Omental fat pad (tissue), 4 donors: ENCODE measurements around the gene KDM6A. TPM values are rescaled to one million over a fixed set of nuclear protein-coding genes. Genes with fewer than 3 reads are reported as not detected.
"Not testable (repeated sequence)": the region's sequence is repeated elsewhere in the genome, so short reads cannot be mapped to it uniquely, and the experiment has no call there.

Experiments
- ATAC-seq: fragments of 150-250 bp; one replicate; pipeline ENCODE4 v1.9.1; 2016; ENCODE audit warnings: mild to moderate bottlenecking, moderate library complexity; ENCODE audit not compliant: low FRiP score
- DNase-seq: peaks from one replicate; pipeline ENCODE4 v3.0.0-alpha.2; 2019; ENCODE audit warnings: low spot score
- CTCF ChIP-seq, 3 donors: fragments of 450-650 bp; IDR thresholded peaks; one replicate each; pipeline ENCODE4 v1.5.1; 2016 to 2017; ENCODE audit warnings: antibody characterized with exemption in 3 of 3, mild to moderate bottlenecking in 3 of 3, moderate library complexity in 2 of 3
- total RNA-seq, 4 donors: library from RNA; depleted of rRNA; stranded (reverse); fragments of >200 nt; gene quantifications; one replicate each; pipeline ENCODE4 v1.1.0, GENCODE V29; 2016

The KDM6A gene
- total RNA-seq, 4 donors from 2014 or later = 24.4 to 41.3 (median 29.9) TPM

GRCh38 chrX:45031830-45032378 lies 158.9 kb downstream of the KDM6A start:
- no peak for TF ChIP-seq CTCF (IDR thresholded peaks at IDR 0.05)
- no peak for ATAC-seq
- DNase-seq = no peak

GRCh38 chrX:45035071-45035470 lies 162.1 kb downstream of the KDM6A start:
- no peak for TF ChIP-seq CTCF (IDR thresholded peaks at IDR 0.05)

GRCh38 chrX:45036161-45036560 lies 163.2 kb downstream of the KDM6A start:
- no peak for ATAC-seq
- no peak for DNase-seq
- no peak for TF ChIP-seq CTCF (IDR thresholded peaks at IDR 0.05)

More at GRCh38 chrX:45035071-45035470, 162.1 kb downstream of the KDM6A start:
- DNase-seq = no peak
- no peak for ATAC-seq

GRCh38 chrX:45040137-45040536 lies 167.1 kb downstream of the KDM6A start:
- ATAC-seq, DNase-seq: not testable (repeated sequence)

GRCh38 chrX:45046417-45046816 lies 173.4 kb downstream of the KDM6A start:
- ATAC-seq = no peak
- TF ChIP-seq CTCF (IDR thresholded peaks at IDR 0.05) = no peak
- no peak for DNase-seq

GRCh38 chrX:45050558-45050957 lies 177.6 kb downstream of the KDM6A start:
- no peak for TF ChIP-seq CTCF (IDR thresholded peaks at IDR 0.05)
- ATAC-seq (no peak), DNase-seq (no peak)

- DNase-seq (no peak), ATAC-seq (no peak)
- TF ChIP-seq CTCF (IDR thresholded peaks at IDR 0.05) = no peak
Measured at GRCh38 chrX:45056428-45057145, 183.6 kb downstream of the KDM6A start.

- ATAC-seq, DNase-seq: not testable (repeated sequence)
Measured at GRCh38 chrX:45059906-45060305, 186.9 kb downstream of the KDM6A start.
